SK-N-SH (cell line): ENCODE measurements around the gene IDH2. TPM values are rescaled to one million over a fixed set of nuclear protein-coding genes. Genes with fewer than 3 reads are reported as not detected.

ENCODE experiments used
- CTCF ChIA-PET: fragments of 300-600, 350-600 bp; formaldehyde crosslinking; extraction: SDS; loops from one replicate; lab custom pipeline; 2021; lab: Yijun Ruan, JAX
- POLR2A ChIA-PET: fragments of 350-600 bp; sonication (Branson Sonifier 250); formaldehyde crosslinking; extraction: SDS; loops from one replicate; lab custom pipeline; 2020; ENCODE audit warnings: antibody characterized with exemption, inconsistent platforms; lab: Yijun Ruan, JAX
- DNase-seq: peaks from one replicate; pipeline ENCODE4 v3.0.0; 2012
- H2AFZ ChIP-seq: fragments of 200-600 bp; sonication (generic); 2 replicates; pipeline ENCODE4 v1.8.1; 2016; ENCODE audit warnings: antibody characterized with exemption, mild to moderate bottlenecking, low read depth
- H3F3A ChIP-seq: fragments of 200-600 bp; sonication (generic); replicated peaks from 2 replicates; pipeline ENCODE3; 2016; ENCODE audit warnings: antibody characterized with exemption, mild to moderate bottlenecking; ENCODE audit not compliant: insufficient read depth
- H3K27ac ChIP-seq, 2 experiments: fragments of 200-500 bp in 1 of 2; fragments of 200-600 bp in 1 of 2; sonication (Bioruptor generic) in 1 of 2; sonication (generic), shearing (Covaris generic) in 1 of 2; 2 replicates each; pipeline versions ENCODE4 v1.5.1 to v1.6.1; 2014 to 2016; ENCODE audit warnings: low read depth in 2 of 2, inconsistent platforms in 1 of 2, low read length in 1 of 2, mild to moderate bottlenecking in 1 of 2, mixed read lengths in 1 of 2
- H3K27me3 ChIP-seq: fragments of 200-600 bp; sonication (generic), shearing (Covaris generic); 2 replicates; pipeline ENCODE4 v1.6.1; 2016; ENCODE audit warnings: mixed run types; ENCODE audit not compliant: insufficient read depth
- H3K36me3 ChIP-seq, 2 experiments: fragments of 200-500 bp in 1 of 2; fragments of 200-600 bp in 1 of 2; sonication (Bioruptor generic) in 1 of 2; sonication (generic) in 1 of 2; replicated peaks in 1 of 2; 2 replicates each; pipeline versions ENCODE3 to v1.5.1; 2014 to 2016; ENCODE audit warnings: low read length in 1 of 2, mild to moderate bottlenecking in 1 of 2; ENCODE audit not compliant: insufficient read depth in 2 of 2, control insufficient read depth in 1 of 2
- H3K4me1 ChIP-seq, 2 experiments: fragments of 200-500 bp in 1 of 2; fragments of 200-600 bp in 1 of 2; sonication (Bioruptor generic) in 1 of 2; sonication (generic), shearing (Covaris generic) in 1 of 2; 2 replicates each; pipeline versions ENCODE4 v1.5.1 to v1.6.1; 2014 to 2016; ENCODE audit warnings: low read depth in 1 of 2, low read length in 1 of 2, mixed run types in 1 of 2; ENCODE audit not compliant: insufficient read depth in 2 of 2, control insufficient read depth in 1 of 2
- H3K4me2 ChIP-seq: fragments of 200-600 bp; sonication (generic), shearing (Covaris generic); 2 replicates; pipeline ENCODE4 v1.6.1; 2017; ENCODE audit warnings: mixed run types
- H3K4me3 ChIP-seq, 2 experiments: fragments of 200-500 bp in 1 of 2; fragments of 200-600 bp in 1 of 2; sonication (Bioruptor generic) in 1 of 2; sonication (generic), shearing (Covaris generic) in 1 of 2; 2 replicates each; pipeline versions ENCODE4 v1.5.1 to v1.8.1; 2014 to 2016; ENCODE audit warnings: low read depth in 2 of 2, inconsistent platforms in 1 of 2, low read length in 1 of 2, mild to moderate bottlenecking in 1 of 2, mixed read lengths in 1 of 2, moderate library complexity in 1 of 2
- H3K79me2 ChIP-seq: fragments of 200-600 bp; sonication (generic); 2 replicates; pipeline ENCODE4 v1.8.1; 2017; ENCODE audit warnings: mild to moderate bottlenecking; ENCODE audit not compliant: insufficient read depth
- H3K9ac ChIP-seq: fragments of 200-600 bp; sonication (generic); 2 replicates; pipeline ENCODE4 v1.6.1; 2017; ENCODE audit warnings: mixed run types
- H3K9me2 ChIP-seq: fragments of 200-600 bp; sonication (generic); 2 replicates; pipeline ENCODE4 v1.6.1; 2017; ENCODE audit warnings: mixed run types
- H3K9me3 ChIP-seq: fragments of 200-600 bp; sonication (generic); 2 replicates; pipeline ENCODE4 v1.6.1; 2017; ENCODE audit warnings: mixed run types, mild to moderate bottlenecking, moderate library complexity
- H4K20me1 ChIP-seq: fragments of 200-600 bp; sonication (generic); 2 replicates; pipeline ENCODE4 v1.6.1; 2017; ENCODE audit warnings: mild to moderate bottlenecking, mixed run types; ENCODE audit not compliant: insufficient read depth
- ELF1 ChIP-seq: IDR thresholded peaks from 2 replicates; pipeline ENCODE4 v1.4.0; 2012
- EZH2phosphoT487 ChIP-seq: fragments of 200-600 bp; sonication (generic); IDR thresholded peaks from 2 replicates; pipeline ENCODE4 v1.6.1; 2017; ENCODE audit warnings: low read depth, mixed run types, mild to moderate bottlenecking, antibody characterized with exemption, moderate library complexity, borderline replicate concordance
- FOXM1 ChIP-seq: IDR thresholded peaks from 2 replicates; pipeline ENCODE4 v1.4.0; 2012; ENCODE audit warnings: low read depth, mild to moderate bottlenecking
- JUND ChIP-seq: IDR thresholded peaks from 2 replicates; pipeline ENCODE4 v1.4.0; 2012
- MAX ChIP-seq: IDR thresholded peaks from 2 replicates; pipeline ENCODE4 v1.4.0; 2012; ENCODE audit warnings: low read depth
- MEF2A ChIP-seq: IDR thresholded peaks from 2 replicates; pipeline ENCODE4 v1.4.0; 2012; ENCODE audit warnings: low read depth, borderline replicate concordance
- POLR2AphosphoS5 ChIP-seq: IDR thresholded peaks from 2 replicates; pipeline ENCODE4 v1.6.1; 2012; ENCODE audit warnings: low read depth, low read length
- RFX5 ChIP-seq: IDR thresholded peaks from 2 replicates; pipeline ENCODE4 v1.6.1; 2012; ENCODE audit warnings: mild to moderate bottlenecking, improper control_type of control experiment, low read length
- RXRA ChIP-seq: IDR thresholded peaks from 2 replicates; pipeline ENCODE4 v1.4.0; 2012; ENCODE audit warnings: low read depth, mild to moderate bottlenecking, borderline replicate concordance
- SIN3A ChIP-seq: IDR thresholded peaks from 2 replicates; pipeline ENCODE4 v1.6.1; 2012; ENCODE audit warnings: low read depth, mild to moderate bottlenecking, low read length, moderate library complexity, borderline replicate concordance
- TAF1 ChIP-seq: IDR thresholded peaks from 2 replicates; pipeline ENCODE4 v1.6.1; 2012; ENCODE audit warnings: low read depth, mild to moderate bottlenecking, low read length, moderate library complexity, borderline replicate concordance
- TCF12 ChIP-seq: IDR thresholded peaks from 2 replicates; pipeline ENCODE4 v1.4.0; 2012
- TEAD4 ChIP-seq: IDR thresholded peaks from 2 replicates; pipeline ENCODE4 v1.4.0; 2012; ENCODE audit warnings: mild to moderate bottlenecking, borderline replicate concordance; ENCODE audit not compliant: insufficient read depth
- USF1 ChIP-seq: IDR thresholded peaks from 2 replicates; pipeline ENCODE4 v1.4.0; 2012; ENCODE audit warnings: low read depth, borderline replicate concordance
- USF2 ChIP-seq: fragments of 150-350 bp; IDR thresholded peaks from 2 replicates; pipeline ENCODE4 v1.6.1; 2017; ENCODE audit warnings: antibody characterized with exemption, low read length, low read depth, borderline replicate concordance
- WGBS: methylation state at CpG from one replicate; pipeline ENCODE4 v1.1.6; 2017; ENCODE audit warnings: low lambda C conversion rate; 5-methylcytosine and 5-hydroxymethylcytosine counted together
- polyA plus RNA-seq, 3 experiments: library from polyadenylated mRNA; depleted of rRNA; stranded (reverse); fragments of >200 nt; gene quantifications; 2 replicates each; pipeline ENCODE4 v1.2.3, GENCODE V29; 2012

Gene IDH2
- polyA plus RNA-seq, 1 of the 3 experiments (the other 2 are of a cell fraction), result 25.2 TPM

GRCh38 chr15:90065682-90066049, 36.6 kb downstream of the IDH2 start:
- Histone ChIP-seq H3K4me3 (no peak overlapping the region), H3F3A (no peaks in the 10 kb centered on the region), H3K4me2 (no peak overlapping the region), H3K27ac (no peak overlapping the region), H3K4me1 (peaks cover 0 to 14% of the 10 kb centered on the region in 2 experiments; a peak in 1 of 4 replicates), H3K27me3 (no peaks in the 10 kb centered on the region), H3K79me2 (no peaks in the 10 kb centered on the region), H3K9ac (no peak overlapping the region), H2AFZ (no peak overlapping the region), H4K20me1 (no peaks in the 10 kb centered on the region), H3K9me2 (no peaks in the 10 kb centered on the region), H3K36me3 (no peaks in the 10 kb centered on the region), H3K9me3 (no peaks in the 10 kb centered on the region)
- DNase-seq, result no peak
- CTCF ChIA-PET, result interaction anchor here (2.5 kb wide), 1 partner anchor 305 kb away, joined by 8 read pairs; no protein-coding TSS in a partner anchor
- POLR2A ChIA-PET, result no interaction called here
- TF ChIP-seq RXRA, result no peak
- no peak for TF ChIP-seq USF1
- TF ChIP-seq SIN3A, result no peak
- TF ChIP-seq JUND, result no peak
- no peak for TF ChIP-seq FOXM1
- no peak for TF ChIP-seq MEF2A
- TF ChIP-seq USF2, result no peak
- no peak for TF ChIP-seq ELF1
- TF ChIP-seq EZH2phosphoT487, result no peak
- TF ChIP-seq RFX5, result no peak
- TF ChIP-seq POLR2AphosphoS5, result no peak
- no peak for TF ChIP-seq TCF12
- TF ChIP-seq MAX, result no peak
- WGBS, result 84% methylated on average over 7 of the region's 7 CpGs

GRCh38 chr15:90064911-90065681, 37.2 kb downstream of the IDH2 start:
- Histone ChIP-seq H3K9me3 (no peaks in the 10 kb centered on the region), H3K27ac (no peak overlapping the region), H3K79me2 (no peaks in the 10 kb centered on the region), H3F3A (no peaks in the 10 kb centered on the region), H2AFZ (no peak overlapping the region), H3K27me3 (no peaks in the 10 kb centered on the region), H3K9me2 (no peaks in the 10 kb centered on the region), H4K20me1 (no peaks in the 10 kb centered on the region), H3K4me1 (peaks cover 0 to 14% of the 10 kb centered on the region in 2 experiments; a peak in 1 of 4 replicates), H3K4me2 (no peak overlapping the region), H3K4me3 (no peak overlapping the region), H3K36me3 (no peaks in the 10 kb centered on the region), H3K9ac (no peak overlapping the region)
- WGBS, result 86% methylated on average over 28 of the region's 30 CpGs
- DNase-seq, result no peak
- ChIA-PET CTCF (interaction anchor here (0.7 to 2.5 kb wide), 4 partner anchors 12 to 305 kb away, joined by 3 to 8 read pairs (median 3); no protein-coding TSS in a partner anchor), POLR2A (no interaction called here)
- TF ChIP-seq MEF2A (no peak), TCF12 (no peak), TAF1 (no peak), TEAD4 (no peak)
